Astrocyte (in vitro differentiated cells and primary cell): ENCODE measurements around the gene AVPR2.

Source experiments
- EZH2 ChIP-seq: IDR thresholded peaks from 2 replicates; pipeline ENCODE4 v1.6.1; 2012; ENCODE audit warnings: mild to moderate bottlenecking, low read length, inconsistent platforms; ENCODE audit not compliant: insufficient read depth
- TF ChIP-seq, protein P1 (sequence below): IDR thresholded peaks from 2 replicates; pipeline ENCODE4 v1.5.1; 2011; ENCODE audit warnings: low read depth, mild to moderate bottlenecking, inconsistent platforms, low read length, moderate library complexity; ENCODE audit not compliant: insufficient read depth

DNA sequence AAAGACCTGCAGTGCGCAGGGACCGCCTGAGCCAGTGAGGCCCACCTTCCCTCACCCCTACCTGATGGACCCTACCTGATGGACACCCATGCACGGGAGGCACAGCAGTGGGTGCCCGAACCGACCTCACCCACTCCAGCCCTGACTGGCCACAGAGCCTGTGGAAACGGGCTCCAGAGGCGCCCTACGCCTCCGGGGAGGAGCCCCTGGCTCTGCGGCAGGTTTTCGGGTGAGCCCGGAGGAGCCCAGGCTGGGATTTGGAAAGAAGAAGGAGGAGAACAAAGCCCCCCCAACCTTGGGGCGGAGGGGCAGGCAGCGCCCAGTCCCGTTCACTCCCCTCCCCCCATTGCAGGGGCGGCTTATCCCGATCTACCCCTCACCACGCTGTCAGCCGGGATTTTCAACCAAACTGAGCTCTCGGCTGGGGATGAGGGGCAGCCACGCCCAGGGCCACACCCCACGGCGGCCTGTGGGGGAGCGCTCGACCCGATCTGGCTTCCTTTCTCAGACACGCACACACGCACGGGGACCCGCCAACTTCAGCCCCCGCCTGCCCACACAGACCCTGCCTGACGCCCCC, 19.2 kb upstream of the AVPR2 start:
- TF ChIP-seq, protein P1, sequence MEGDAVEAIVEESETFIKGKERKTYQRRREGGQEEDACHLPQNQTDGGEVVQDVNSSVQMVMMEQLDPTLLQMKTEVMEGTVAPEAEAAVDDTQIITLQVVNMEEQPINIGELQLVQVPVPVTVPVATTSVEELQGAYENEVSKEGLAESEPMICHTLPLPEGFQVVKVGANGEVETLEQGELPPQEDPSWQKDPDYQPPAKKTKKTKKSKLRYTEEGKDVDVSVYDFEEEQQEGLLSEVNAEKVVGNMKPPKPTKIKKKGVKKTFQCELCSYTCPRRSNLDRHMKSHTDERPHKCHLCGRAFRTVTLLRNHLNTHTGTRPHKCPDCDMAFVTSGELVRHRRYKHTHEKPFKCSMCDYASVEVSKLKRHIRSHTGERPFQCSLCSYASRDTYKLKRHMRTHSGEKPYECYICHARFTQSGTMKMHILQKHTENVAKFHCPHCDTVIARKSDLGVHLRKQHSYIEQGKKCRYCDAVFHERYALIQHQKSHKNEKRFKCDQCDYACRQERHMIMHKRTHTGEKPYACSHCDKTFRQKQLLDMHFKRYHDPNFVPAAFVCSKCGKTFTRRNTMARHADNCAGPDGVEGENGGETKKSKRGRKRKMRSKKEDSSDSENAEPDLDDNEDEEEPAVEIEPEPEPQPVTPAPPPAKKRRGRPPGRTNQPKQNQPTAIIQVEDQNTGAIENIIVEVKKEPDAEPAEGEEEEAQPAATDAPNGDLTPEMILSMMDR: no peak
- peak; percentile 77 for TF ChIP-seq EZH2
